Measurements from ENCODE around the gene PSAPL1.

DNA sequence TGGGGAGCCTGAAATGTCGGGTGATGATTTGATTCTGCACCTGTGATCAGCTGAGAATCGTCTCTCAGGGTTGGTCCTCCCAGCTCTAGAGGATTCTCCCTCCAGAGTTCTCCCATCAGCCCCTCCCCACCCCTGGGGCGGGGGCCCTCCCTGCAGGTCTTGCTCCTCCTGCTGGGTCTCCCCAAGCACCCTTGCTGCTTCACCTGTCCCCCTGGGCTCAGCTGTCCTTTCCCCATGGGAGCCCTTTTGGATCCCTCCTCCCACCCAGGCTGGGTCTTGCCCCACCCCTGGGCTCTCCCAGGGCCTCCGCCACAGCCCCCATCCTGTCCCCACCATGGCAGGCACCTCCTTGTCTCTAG lies 22.2 kb downstream of the PSAPL1 start:
- TF ChIP-seq EZH2 (IDR thresholded peaks at IDR 0.05) (no peak), POLR2AphosphoS5 (IDR thresholded peaks at IDR 0.05; ENCODE audit: borderline replicate concordance, low read depth, low read length) (no peak), FOXP2 (optimal IDR thresholded peaks at IDR 0.05; ENCODE audit: control extremely low read depth, extremely low read length, insufficient read depth) (no peak)
